GM21786 (cell line): ENCODE results near the gene LRRFIP1.

Experiments used
- ATAC-seq: cut with Tn5 transposase; IDR thresholded peaks from one replicate; pipeline ENCODE4 v1.9.1; 2021; ENCODE audit not compliant: unreplicated experiment

LRRFIP1 gene

DNA sequence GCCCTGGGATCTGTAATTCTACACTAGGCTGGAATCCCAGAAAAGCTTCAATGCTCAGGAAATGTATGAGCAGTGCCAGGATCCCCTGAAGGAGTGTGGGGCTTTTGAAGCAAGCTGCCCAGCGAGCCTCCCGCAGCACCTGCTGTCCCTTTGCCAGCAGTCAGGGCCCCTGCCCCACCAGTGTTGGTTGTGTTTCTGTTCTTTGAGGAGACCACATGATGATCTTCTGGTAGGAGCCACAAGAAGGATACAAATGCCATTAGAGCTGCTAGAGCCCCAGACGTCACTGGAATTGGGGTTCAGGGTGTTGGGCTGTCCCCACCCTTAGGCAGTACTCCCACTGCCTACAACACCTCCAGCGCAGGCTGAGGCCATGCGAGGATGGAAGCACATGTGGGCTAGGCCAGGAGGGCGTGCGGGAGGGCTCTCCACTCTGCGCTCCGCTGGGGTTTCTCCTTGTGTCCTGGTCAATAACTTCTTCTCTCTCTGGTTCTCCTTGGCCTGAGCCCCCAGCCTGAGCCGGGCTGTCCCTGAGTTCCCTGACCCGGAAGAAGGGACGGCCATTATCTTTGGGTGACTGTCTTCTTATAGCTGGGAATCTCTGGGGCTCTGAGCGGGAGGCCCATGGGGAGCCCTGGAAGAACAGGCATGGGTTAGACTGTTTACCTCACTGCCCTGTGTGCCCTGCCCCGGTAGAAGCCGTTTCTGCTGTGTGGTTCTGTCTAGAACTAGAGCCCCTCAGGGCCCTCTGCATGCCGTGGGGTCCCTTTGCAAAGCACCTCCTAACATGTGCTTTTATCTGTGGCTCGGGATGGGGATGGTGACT lies 73.9 kb downstream of the LRRFIP1 start:
- ATAC-seq, result no peak

DNA sequence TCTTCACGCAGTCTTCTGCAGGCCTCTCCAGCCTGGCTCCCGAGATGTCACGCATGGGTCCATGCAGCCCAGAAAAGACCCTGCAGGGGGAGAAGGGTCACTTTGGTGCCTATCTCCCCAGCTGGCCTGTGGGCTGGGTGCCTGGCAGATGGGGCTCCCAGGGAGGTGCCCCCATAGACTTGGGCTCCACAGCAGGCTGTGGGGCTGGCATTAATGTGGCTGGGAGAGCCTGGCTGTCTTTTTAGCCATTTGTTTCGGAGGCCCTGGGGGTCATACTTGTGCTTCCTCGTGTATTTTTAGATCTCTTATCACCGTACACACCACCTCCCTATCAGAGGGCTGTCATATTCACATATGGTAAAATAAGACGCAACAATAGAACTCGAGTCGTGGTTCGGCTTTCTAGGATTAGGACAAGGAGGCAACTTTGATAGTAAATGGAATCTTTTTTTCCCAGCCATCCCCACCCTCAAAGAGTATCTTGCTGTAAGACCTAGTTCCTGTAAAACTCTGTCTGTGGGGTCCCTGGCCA lies 74.5 kb downstream of the LRRFIP1 start:
- no peak for ATAC-seq

DNA sequence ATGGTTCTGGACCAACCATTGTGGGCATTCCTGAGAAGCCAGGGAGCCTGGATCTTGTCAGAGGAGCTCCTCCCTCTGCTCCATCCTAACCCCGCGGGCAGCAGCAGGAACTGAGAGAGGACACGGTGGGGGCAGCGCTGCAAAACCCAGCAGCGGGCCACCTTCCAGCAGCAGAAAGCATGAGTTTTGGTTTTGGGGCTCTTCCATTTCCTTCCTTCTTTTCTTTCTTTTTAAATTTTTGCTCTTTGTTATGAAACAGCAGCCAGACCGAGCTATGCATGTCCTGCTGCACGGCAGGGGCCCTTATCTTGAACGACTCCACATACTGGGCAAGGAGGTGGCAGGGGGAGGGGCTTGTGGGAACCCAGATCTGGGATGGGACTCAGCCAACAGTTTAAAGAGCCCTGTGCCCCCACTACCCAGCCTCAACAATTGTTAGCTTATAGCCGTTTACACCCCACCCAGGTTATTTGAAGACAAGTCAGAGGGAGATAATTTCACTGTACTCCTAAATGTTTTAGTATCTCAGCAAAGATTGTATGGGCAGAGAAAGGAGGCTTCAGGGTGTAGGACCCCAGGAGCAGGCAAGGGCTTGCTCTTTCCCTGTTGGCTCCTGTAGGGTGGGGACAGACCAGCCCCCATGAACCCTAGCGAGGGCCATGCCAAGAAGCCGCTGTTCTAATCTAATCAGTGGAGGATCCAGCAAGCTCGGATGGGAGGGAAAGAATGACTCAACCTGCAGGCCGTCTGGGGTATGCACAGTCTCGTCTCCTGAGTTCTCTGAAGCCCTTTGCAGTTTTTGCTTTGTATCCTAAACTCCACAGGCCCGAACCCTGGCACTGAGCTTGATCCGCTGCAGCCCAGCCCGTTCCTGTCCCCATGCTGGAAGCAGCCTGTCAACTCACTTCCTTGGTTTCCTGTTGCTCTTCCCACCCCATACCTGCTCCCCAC lies 75.3 kb downstream of the LRRFIP1 start:
- no peak for ATAC-seq

DNA sequence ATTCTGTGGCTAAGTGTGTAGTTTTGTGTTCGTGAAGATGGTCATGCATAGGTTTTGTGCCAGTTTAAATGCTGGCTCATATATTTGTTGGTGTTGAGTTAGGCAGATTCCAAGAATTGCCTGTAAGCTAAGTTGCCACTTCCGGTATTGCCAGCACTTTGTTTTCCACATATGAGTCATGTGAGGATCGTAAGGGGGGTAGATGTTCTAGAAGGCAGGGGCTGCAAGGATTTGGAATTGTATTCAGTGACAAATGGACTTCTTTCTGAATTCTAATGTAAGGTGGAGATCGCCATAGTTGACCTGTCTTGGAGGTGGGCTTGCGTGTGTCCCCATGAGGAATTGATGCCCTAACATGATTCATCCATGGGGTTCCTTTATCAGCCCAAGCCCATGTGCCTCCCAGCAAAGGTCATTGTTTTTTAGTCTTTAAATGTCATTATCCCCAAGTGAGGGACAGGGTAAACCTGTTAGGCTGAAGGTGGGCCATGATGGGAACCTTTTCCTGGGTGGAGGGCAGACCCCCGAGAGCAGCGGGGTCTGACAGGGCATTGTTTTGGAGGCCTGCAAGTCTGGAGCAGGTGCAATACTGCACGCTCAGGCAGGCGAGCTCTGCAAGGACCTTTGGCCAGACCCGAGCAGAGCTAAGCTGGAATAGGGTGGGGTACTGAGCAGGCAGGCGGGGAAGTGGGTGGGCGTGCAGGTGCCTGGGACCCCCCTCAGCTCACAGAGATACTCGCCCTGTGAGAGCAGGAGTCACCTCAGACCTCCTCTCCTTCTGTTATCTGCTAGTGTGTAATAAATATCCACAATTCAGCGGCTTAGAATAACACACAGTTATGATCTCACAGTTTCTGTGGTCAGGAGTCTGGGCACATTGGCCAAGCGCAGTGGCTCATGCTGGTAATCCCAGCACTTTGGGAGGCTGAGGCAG lies 77.4 kb downstream of the LRRFIP1 start:
- ATAC-seq, result no peak

DNA sequence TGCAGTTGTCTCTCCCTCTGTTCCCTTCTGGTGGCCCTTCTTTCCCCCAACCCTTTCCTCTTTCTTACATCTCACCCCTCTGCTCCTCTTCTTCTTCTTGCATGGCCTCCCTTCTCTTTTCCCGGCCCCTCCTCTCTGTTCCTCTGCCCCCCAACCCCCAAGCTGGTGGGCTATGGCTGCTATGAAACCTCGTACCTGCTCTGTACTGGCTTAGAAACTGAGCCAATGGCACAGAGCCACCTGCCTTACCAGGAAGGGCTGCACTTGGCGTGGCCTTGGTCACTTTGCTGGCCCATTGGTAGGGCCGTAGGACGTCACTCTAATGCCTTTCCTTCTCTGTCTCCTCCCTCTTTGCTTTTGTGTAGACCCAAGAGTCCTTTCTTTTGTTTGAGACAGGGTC lies 78.9 kb downstream of the LRRFIP1 start:
- no peak for ATAC-seq

DNA sequence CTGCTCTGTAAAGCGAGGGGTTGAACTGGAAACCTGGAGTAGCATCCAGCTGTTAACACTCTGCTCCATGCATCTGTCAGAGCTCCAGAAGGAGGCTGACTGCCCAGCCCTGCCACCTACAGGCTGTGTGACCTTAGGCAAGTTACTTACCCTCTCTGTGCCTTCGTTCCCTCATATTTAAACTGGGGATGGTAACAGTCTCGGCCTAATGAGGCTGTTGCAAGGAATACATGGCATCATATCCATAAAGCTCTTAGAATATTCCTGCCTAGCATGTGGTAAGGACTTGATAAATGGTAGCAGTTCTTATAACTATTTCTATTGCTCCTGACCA lies 80.6 kb downstream of the LRRFIP1 start:
- ATAC-seq, result no peak

DNA sequence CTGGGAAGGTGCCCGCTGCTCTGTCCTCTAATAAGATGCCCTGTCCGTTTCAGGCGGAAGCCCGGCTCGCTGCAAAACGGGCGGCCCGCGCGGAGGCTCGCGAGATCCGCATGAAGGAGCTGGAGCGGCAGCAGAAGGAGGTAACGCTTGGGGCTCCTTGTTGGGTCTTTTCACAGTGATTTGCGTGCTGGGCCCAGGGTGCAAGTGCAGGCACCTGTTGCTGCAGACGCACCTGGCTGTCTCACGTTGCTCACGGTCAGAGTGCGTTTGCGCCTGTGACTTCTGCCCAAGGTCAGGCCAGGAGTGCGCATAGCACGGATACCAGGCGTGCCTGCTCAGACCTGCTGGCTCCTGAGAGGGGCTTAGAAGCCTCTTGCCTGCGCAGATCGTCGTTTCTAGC lies 81.1 kb downstream of the LRRFIP1 start:
- ATAC-seq, result no peak

DNA sequence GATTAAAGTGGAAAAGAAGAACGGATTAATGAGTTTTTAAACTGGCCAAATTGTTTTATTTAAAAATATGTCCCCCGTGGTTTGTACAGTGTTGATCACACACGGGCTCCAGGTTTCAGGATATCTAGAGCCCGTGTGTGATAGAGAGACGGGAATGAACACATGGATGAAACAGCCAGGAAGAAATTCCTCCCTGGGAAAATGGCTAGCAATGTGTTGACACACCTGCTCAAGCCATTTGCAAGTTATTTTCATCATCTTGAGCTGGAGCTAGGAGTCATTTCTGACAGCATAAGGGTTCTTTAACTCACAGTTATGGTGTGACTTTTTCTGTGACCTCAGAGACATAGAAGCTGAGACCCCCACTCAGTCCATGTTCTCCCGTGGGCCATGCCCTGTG lies 81.6 kb downstream of the LRRFIP1 start:
- ATAC-seq, result no peak

DNA sequence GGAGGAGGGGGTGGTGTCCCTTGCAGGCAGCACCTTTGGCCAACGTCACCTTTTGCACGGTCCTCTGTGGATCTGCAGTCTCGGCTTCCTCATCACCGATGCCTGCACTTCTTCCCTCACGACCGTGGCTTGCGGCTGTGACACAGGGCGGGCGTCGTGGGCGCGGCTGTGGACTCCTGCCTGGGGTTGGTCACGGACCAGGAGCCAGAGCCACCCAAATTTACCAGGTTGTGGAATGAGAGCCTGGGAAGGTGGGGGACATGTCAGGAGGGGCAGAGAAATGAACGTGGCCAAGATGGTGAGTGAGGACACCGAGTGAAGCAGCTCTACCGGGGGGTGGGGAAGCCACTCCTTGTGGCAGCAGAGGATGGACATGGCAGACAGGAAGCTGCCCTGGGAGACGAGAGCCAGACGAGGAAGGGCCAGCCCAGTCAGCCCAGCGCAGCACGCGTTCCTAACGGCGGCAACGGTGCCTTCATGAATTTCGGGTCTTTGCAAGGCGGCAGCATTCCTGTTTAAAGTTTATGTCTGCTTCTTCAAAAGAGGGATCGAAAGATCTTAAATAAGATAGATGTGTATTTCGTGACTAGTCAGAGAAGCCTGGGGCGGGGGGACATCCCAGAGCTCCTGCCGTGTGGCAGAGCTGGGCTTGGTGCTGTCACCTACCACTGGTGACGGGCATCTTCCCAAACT lies 84.2 kb downstream of the LRRFIP1 start:
- ATAC-seq, result no peak

DNA sequence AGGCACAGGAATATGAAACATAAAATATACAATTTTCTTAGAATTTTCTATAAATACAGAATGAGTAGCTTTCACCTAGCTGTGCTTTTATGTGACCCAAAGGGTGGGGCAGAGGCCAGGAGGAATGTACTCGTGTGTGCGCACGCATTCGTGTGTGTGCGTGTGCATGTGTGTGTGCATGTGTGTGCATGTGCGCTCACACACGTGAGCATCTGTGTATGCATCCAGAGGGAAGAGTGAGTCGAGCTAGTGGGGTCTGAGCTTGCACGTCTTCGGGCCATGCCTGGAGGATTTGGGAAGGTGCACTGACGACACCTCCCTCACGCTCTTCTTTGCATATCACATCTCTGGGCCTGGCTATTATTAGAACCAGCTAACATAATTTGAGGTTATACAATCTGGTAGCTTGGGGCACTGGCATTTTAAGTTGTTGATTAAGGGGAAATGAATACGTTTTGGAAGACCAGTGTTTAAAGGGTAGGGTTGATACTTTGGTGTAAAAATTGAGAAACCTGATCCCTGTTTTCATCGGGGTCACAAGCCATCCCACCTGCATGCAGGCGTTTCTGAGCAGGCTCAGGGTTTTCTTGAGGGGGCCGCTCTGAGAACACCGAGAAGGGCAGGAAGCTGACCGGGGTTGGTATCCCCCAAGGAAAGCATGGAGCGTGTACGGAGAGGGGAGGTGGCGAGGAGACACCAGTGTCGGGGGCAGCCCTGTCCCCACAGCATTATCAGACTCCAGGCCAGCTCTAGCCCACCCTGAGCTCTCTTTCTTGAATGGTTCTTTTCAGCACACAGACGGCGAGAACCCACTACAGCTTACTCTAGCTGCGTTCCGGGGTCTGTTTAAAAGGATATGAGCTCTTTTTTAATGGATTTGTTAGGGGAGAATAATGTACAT lies 85.3 kb downstream of the LRRFIP1 start:
- ATAC-seq, result no peak

DNA sequence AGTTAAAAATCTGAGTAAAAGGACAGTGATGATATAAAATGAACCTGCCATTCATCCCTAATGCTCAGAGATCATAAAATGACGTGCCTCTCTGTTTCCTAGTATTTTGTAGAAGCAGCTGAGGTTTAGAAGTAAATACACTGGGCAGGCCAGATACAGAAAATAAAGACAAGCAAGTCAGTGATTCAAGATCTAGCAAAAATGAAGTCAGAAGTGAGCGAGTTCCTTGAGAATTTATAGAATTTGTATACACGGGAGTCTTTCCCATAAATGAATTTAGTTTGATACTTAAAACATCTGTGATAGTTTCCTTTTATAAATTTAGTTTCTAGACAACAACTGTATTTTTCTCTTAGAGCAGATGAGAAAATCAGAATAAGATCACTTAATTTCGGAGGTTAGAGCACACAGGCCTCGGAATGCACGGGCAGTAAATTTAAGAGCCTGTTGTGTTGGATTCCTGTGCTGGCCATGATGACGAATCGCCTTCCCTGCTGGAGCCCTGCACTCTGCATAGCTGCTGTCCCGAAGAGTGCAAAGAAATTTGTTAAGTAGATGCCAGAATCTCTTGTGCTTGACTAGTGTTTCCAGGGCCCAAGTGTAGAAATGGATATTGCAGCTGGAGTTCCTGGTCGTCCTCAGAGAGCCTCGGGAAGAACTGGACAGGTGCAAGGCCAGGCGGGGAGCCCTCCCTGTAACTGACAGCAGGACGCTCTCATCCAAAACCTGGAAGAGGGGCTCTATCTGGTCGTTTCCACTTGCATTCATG lies 87.5 kb downstream of the LRRFIP1 start:
- no peak for ATAC-seq

DNA sequence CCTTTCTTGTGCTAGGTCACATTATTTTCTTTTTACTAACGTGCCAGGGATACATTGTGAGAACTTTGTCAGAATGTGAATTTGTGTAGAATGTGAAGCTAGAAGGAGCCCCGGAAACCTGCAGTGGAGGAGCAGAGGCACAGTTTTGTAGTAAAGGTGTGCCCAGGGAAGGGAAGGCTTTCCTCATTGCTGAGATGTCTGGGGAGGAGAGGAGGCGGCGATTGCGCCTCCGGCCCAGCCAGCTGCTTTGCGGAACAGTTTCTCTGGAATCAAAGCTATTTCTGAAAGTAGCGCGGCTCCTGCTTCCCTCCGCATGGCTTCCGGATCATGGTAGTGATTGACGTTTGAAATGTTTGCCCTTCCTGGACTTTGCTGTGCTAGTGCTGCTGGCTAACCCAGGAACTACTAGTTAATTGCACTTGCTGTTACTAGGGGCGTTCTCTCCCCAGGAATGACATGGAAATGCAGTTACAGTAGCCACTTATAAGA lies 88.1 kb downstream of the LRRFIP1 start:
- no peak for ATAC-seq

DNA sequence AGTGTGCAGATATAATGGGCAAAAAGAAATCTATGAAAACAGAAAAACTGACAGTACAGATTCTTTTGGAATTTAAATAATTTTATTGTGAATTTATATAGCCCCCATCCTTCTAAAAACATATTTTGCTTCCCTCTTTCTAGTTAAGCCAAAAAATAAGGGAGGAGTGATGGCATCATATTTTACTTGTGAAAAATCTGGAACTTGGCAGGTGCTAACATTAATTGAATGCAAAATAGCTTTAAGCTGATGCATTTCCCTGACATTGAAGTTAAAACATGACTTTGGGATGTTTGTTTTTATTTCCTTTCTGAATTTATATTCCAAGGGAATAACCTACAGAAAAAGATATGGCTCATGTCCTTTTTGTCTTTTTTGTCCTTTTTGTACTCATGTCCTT lies 88.6 kb downstream of the LRRFIP1 start:
- no peak for ATAC-seq

DNA sequence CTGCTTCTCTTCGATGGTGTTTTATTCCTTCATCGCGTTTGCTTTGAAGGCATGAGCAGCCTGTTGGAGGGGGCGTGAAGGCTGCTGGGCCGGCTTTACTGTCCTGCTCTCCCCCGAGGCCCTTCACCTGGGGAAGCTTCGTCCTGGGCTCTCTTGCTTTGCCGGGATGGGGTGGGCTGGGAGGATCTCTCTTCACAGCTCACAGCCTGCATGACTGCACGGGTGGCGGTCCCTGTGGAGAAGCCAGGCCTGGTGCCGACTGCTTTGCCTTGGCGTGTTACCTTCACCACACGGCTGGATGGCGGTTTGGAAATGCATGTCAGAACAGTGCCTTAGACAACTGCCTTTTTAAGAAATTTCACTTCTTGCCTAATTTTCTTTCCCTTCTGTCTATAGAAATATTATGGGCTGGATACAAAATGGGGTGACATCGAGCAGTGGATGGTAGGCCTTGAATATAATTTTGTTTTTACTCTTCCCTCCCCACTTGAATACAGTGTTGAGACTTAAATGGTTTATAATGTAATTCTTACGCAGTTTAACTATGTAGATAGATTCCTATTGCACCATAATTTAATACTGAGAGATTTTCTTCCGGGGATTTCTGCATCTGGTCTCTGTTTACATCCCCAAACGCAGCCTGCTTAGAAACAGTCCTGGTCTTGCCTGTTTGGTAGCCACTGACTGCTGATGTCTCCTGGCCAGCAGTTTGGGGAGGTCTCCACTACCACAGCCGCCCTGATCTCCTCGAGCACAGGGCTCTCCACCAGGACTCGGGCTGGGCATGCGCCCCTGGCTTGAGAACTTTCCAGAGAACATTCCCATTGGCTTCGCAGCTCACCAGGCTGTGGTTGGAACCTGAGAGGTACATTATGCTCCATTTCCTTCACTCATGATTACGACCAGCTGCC lies 90.2 kb downstream of the LRRFIP1 start:
- no peak for ATAC-seq

DNA sequence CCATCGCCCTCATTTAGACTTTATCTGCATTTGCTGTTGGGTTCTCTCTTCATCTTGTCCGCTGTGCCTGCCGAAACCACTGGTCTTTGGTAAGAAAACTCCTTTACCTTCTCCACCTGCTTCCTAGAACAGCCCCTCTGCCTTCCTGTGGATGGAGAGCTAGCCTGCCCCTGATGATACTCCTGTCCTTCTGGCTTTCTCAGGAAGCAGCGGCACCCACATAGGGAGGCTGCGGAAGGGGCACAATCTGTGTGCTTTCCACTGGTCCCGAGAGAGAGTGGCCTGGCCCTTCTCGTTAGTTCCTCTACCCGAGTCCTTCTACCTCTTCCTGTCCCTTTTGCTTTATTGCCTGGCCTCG lies 90.9 kb downstream of the LRRFIP1 start:
- no peak for ATAC-seq

DNA sequence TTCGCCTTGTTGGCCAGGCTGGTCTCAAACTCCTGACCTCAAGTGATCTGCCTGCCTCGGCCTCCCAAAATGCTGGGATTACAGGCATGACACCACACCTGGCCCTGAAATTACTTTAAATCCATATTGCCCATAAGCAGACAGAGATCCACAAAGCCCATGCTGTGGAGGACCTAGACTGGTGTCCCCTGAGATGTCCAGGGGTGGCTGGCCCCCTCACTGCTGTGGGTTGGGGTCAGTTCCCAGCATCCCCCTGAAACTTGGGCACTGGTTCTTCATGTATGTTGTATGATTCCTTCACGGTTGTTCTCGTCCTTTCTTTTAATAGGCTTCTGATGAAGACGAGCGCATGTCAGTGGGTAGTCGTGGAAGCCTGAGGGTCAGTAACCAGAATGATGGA lies 93.1 kb downstream of the LRRFIP1 start:
- ATAC-seq, result no peak

DNA sequence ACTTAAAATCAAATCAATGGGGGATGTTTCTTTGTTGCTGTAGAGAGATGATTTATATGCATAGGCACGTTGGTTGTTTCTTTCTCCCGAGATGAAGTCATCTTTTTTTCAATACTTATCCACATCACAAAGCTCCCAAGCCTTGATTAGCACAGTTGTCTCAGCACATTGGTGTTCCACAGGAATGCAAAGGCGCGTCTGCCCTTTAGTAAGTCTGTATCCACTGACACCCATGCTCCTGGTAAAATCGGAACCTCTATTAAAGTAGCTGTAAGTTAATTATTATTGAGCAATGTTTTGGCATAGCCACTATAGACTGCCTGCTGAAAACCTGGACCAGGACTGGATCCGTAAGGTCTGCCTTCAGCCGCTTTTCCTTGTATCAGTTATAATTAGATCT lies 93.6 kb downstream of the LRRFIP1 start:
- ATAC-seq, result no peak
